ENCODE results near the gene ATP5F1B. TPM values are rescaled to one million over a fixed set of nuclear protein-coding genes. Genes with fewer than 3 reads are reported as not detected.

Gene ATP5F1B
- total and polyA plus RNA-seq, 2 of the 13 experiments (the other 11 are each of a cell fraction or from before 2014, with no cell fraction given), result 1,051 to 1,180 TPM

DNA sequence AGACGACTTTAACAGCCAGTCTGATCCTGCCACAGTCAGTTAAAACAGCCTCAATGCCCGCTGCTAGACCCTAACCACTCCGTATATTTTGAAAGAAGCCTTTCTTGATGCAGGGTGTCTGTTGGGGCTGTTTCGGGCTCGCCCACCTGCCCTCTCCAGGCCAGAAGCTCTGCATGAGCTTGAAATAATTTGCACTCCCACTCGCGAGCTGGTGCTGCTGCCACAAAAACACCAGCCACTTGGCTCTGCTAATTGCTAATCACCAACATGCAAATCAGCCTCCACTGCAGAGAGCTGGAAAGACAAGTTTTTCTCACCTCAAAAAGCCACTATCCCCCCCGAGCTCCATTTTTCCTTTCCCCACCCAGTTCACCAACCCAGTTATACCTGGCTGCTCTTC is 31.2 kb downstream of the ATP5F1B start:
- Histone ChIP-seq H3K79me2 (ENCODE audit: insufficient read depth, low read length) (peaks cover 21% of the 10 kb centered on the region), H3K27me3 (ENCODE audit: control insufficient read depth in 1 of 2, insufficient read depth in 2 of 2, low read length in 2 of 2) (no peaks in the 10 kb centered on the region), H4K20me1 (ENCODE audit: insufficient read depth, low read length) (peaks cover 5% of the 10 kb centered on the region; the same call in 1 of the 2 replicates), H3K9me3 (ENCODE audit: low read length) (no peaks in the 10 kb centered on the region), H3K36me3 (replicated peaks in 1 of 2; ENCODE audit: control insufficient read depth in 1 of 2, insufficient read depth in 2 of 2, low read length in 2 of 2) (peaks cover 36 to 85% of the 10 kb centered on the region in 2 experiments), H3K4me2 (ENCODE audit: low read depth, low read length) (no peak overlapping the region), H3K9ac (ENCODE audit: insufficient read depth, low read depth, low read length) (no peak overlapping the region), H3K4me3 (replicated peaks in 1 of 3; ENCODE audit: insufficient read depth in 1 of 3, low read depth in 2 of 3, low read length in 3 of 3) (no peak overlapping the region), H2AFZ (ENCODE audit: low read length) (no peak overlapping the region), H3K4me1 (ENCODE audit: insufficient read depth, low read length) (no peaks in the 10 kb centered on the region), H3K27ac (ENCODE audit: extremely low read length, insufficient read depth, low read length) (no peak overlapping the region)
- CTCF ChIA-PET (ENCODE audit: low intra/inter-chr PET ratio, low total read pairs), result no interaction called here
- intact Hi-C loops (cut with micrococcal nuclease; ENCODE audit: unreplicated experiment), result no loop called here
- TF ChIP-seq NONO (IDR thresholded peaks at IDR 0.05), result no peak
- no peak for TF ChIP-seq NONO (CRISPR knock-in tag; conservative IDR thresholded peaks at IDR 0.05)
- TF ChIP-seq MLLT10 (CRISPR knock-in tag; IDR thresholded peaks at IDR 0.05), result no peak
- TF ChIP-seq ZNF136 (CRISPR knock-in tag; IDR thresholded peaks at IDR 0.05; ENCODE audit: low read depth), result no peak
- no peak for TF ChIP-seq ZNF775 (CRISPR knock-in tag; IDR thresholded peaks at IDR 0.05; ENCODE audit: borderline replicate concordance)
- TF ChIP-seq ZNF883 (CRISPR knock-in tag; IDR thresholded peaks at IDR 0.05; ENCODE audit: not compliant biosample characterization), result no peak
- TF ChIP-seq, protein P1, sequence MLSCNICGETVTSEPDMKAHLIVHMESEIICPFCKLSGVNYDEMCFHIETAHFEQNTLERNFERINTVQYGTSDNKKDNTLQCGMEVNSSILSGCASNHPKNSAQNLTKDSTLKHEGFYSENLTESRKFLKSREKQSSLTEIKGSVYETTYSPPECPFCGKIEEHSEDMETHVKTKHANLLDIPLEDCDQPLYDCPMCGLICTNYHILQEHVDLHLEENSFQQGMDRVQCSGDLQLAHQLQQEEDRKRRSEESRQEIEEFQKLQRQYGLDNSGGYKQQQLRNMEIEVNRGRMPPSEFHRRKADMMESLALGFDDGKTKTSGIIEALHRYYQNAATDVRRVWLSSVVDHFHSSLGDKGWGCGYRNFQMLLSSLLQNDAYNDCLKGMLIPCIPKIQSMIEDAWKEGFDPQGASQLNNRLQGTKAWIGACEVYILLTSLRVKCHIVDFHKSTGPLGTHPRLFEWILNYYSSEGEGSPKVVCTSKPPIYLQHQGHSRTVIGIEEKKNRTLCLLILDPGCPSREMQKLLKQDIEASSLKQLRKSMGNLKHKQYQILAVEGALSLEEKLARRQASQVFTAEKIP (CRISPR knock-in tag; IDR thresholded peaks at IDR 0.05; ENCODE audit: borderline replicate concordance), result no peak
- no peak for FAIRE-seq
- in situ Hi-C loops (cut with HindIII; ENCODE audit: extremely low pct_ligation_motif_present, low pct_unique_long_range_greater_than_20kb), result no loop called here
- WGBS (ENCODE audit: low lambda C conversion rate), result 96% methylated on average over 8 of the region's 8 CpGs
- DNase-seq (ENCODE audit: low spot score), result no peak
- ATAC-seq, result no peak
- no TSS peak for BruUV-seq (replicated peaks)
- POLR2A ChIA-PET, result no interaction called here

GRCh38 chr12:56604355-56604754 is 41.4 kb downstream of the ATP5F1B start:
- intact Hi-C loops (cut with micrococcal nuclease; ENCODE audit: unreplicated experiment) (no loop called here), in situ Hi-C loops (cut with HindIII; ENCODE audit: extremely low pct_ligation_motif_present, low pct_unique_long_range_greater_than_20kb) (no loop called here)
- no peak overlapping the region for H3K4me2 ChIP-seq (ENCODE audit: low read depth, low read length)
- peaks cover 44 to 85% of the 10 kb centered on the region in 2 experiments for H3K36me3 ChIP-seq (replicated peaks in 1 of 2; ENCODE audit: control insufficient read depth in 1 of 2, insufficient read depth in 2 of 2, low read length in 2 of 2)
- H4K20me1 ChIP-seq (ENCODE audit: insufficient read depth, low read length), result no peaks in the 10 kb centered on the region
- DNase-seq (ENCODE audit: low spot score) (no peak), FAIRE-seq (no peak), ATAC-seq (no peak)
- H3K4me3 ChIP-seq (replicated peaks in 1 of 3; ENCODE audit: insufficient read depth in 1 of 3, low read depth in 2 of 3, low read length in 3 of 3), result no peak overlapping the region
- no peak overlapping the region for H2AFZ ChIP-seq (ENCODE audit: low read length)
- peaks cover 1% of the 10 kb centered on the region for H3K79me2 ChIP-seq (ENCODE audit: insufficient read depth, low read length)
- ChIA-PET POLR2A (no interaction called here), CTCF (ENCODE audit: low intra/inter-chr PET ratio, low total read pairs) (no interaction called here)
- no peak overlapping the region for H3K9ac ChIP-seq (ENCODE audit: insufficient read depth, low read depth, low read length)
- H3K9me3 ChIP-seq (ENCODE audit: low read length), result no peaks in the 10 kb centered on the region
- 93% methylated on average over 3 of the region's 3 CpGs for WGBS (ENCODE audit: low lambda C conversion rate)
- H3K4me1 ChIP-seq (ENCODE audit: insufficient read depth, low read length), result no peaks in the 10 kb centered on the region
- BruUV-seq (replicated peaks), result no TSS peak
- H3K27me3 ChIP-seq (ENCODE audit: control insufficient read depth in 1 of 2, insufficient read depth in 2 of 2, low read length in 2 of 2), result no peaks in the 10 kb centered on the region
- H3K27ac ChIP-seq (ENCODE audit: extremely low read length, insufficient read depth, low read length), result no peak overlapping the region
- TF ChIP-seq ZNF451 (CRISPR knock-in tag; IDR thresholded peaks at IDR 0.05), result no peak
- no peak for TF ChIP-seq ATF1 (CRISPR knock-in tag; IDR thresholded peaks at IDR 0.05)
- no peak for TF ChIP-seq ZFAT (CRISPR knock-in tag; conservative IDR thresholded peaks at IDR 0.05)
- no peak for TF ChIP-seq TARDBP (CRISPR knock-in tag; IDR thresholded peaks at IDR 0.05)
- no peak for TF ChIP-seq ARNT2 (CRISPR knock-in tag; IDR thresholded peaks at IDR 0.05; ENCODE audit: low read depth)
- TF ChIP-seq ZNF367 (CRISPR knock-in tag; IDR thresholded peaks at IDR 0.05; ENCODE audit: borderline replicate concordance), result no peak
- no peak for TF ChIP-seq NR2F6 (IDR thresholded peaks at IDR 0.05)
- TF ChIP-seq NR2F6 (CRISPR knock-in tag; IDR thresholded peaks at IDR 0.05), result no peak
- TF ChIP-seq HINFP (CRISPR knock-in tag; IDR thresholded peaks at IDR 0.05; ENCODE audit: low read depth), result no peak
- TF ChIP-seq MXD4 (CRISPR knock-in tag; IDR thresholded peaks at IDR 0.05), result no peak

Measured in HepG2 (cell line).